Raji (cell line): ENCODE measurements around the gene COA8.

ENCODE experiments used
- POLR2A ChIP-seq: IDR thresholded peaks from 2 replicates; pipeline ENCODE4 v1.6.1; 2011; ENCODE audit warnings: low read depth, low read length, control low read depth; ENCODE audit not compliant: insufficient read depth

COA8 gene

GRCh38 chr14:103562429-103563225 is at the start of gene COA8, which contains the start of gene BAG5:
COA8 (plus strand) TSS chr14:103562960; CDS start chr14:103563002, 42 bp downstream.
BAG5 (minus strand) TSS chr14:103562657; CDS start chr14:103561164, 1,493 bp downstream.
- peak; percentile 77 for TF ChIP-seq POLR2A

GRCh38 chr14:103514596-103515421 is 48.0 kb upstream of the COA8 start:
- TF ChIP-seq POLR2A, result no peak

GRCh38 chr14:103516426-103517173 is 46.2 kb upstream of the COA8 start:
- no peak for TF ChIP-seq POLR2A

GRCh38 chr14:103517174-103517566 is 45.6 kb upstream of the COA8 start:
- no peak for TF ChIP-seq POLR2A

GRCh38 chr14:103517721-103518421 is 44.9 kb upstream of the COA8 start:
- no peak for TF ChIP-seq POLR2A

GRCh38 chr14:103518422-103519042 is 44.2 kb upstream of the COA8 start:
- no peak for TF ChIP-seq POLR2A

- TF ChIP-seq POLR2A, result no peak
Measured at GRCh38 chr14:103519043-103519836, 43.5 kb upstream of the COA8 start.

GRCh38 chr14:103519837-103520212 is 42.9 kb upstream of the COA8 start:
- TF ChIP-seq POLR2A, result no peak

GRCh38 chr14:103520269-103520656 is 42.5 kb upstream of the COA8 start:
- no peak for TF ChIP-seq POLR2A

GRCh38 chr14:103520657-103521437 is 41.9 kb upstream of the COA8 start:
- TF ChIP-seq POLR2A, result no peak

- TF ChIP-seq POLR2A, result no peak
Measured at GRCh38 chr14:103521438-103521950, 41.3 kb upstream of the COA8 start.

- TF ChIP-seq POLR2A, result no peak
Measured at GRCh38 chr14:103521951-103522563, 40.7 kb upstream of the COA8 start.
